NCI-H526 treated with DMSO at 0.1 percent for 48 hours (cell line): ENCODE results near the gene SELENOV.
A peak's percentile ranks its signal among the peaks of the same experiment; 100 is the strongest.

Experiments
- DNase-seq: peaks from one replicate; lab custom pipeline; 2025; lab: John Stamatoyannopoulos, UW

Gene SELENOV

GRCh38 chr19:39494661-39495060, 20.3 kb upstream of the SELENOV start:
- DNase-seq, result no peak

GRCh38 chr19:39496063-39496462, 18.9 kb upstream of the SELENOV start:
- no peak for DNase-seq

- no peak for DNase-seq
Measured at GRCh38 chr19:39497701-39497995, 17.3 kb upstream of the SELENOV start.

GRCh38 chr19:39497996-39498797, 16.7 kb upstream of the SELENOV start:
- peak; percentile 93 for DNase-seq

GRCh38 chr19:39498798-39499642, 15.9 kb upstream of the SELENOV start, which contains the start of gene DLL3:
DLL3 (plus strand) TSS chr19:39498947; CDS start chr19:39498975, 28 bp downstream.
- DNase-seq, result peak; percentile 61

GRCh38 chr19:39499932-39500331, 15.0 kb upstream of the SELENOV start:
- no peak for DNase-seq

- no peak for DNase-seq
Measured at GRCh38 chr19:39500543-39500942, 14.4 kb upstream of the SELENOV start.

GRCh38 chr19:39501340-39501739, 13.6 kb upstream of the SELENOV start:
- DNase-seq, result no peak

GRCh38 chr19:39502640-39503417, 12.1 kb upstream of the SELENOV start:
- DNase-seq, result peak; percentile 36

- no peak for DNase-seq
Measured at GRCh38 chr19:39506598-39506943, 8.4 kb upstream of the SELENOV start.

- peak; percentile 89 for DNase-seq
Measured at GRCh38 chr19:39506944-39507714, 7.8 kb upstream of the SELENOV start.

- DNase-seq, result no peak
Measured at GRCh38 chr19:39507715-39508364, 7.1 kb upstream of the SELENOV start.

GRCh38 chr19:39508629-39509028, 6.3 kb upstream of the SELENOV start:
- no peak for DNase-seq

GRCh38 chr19:39509233-39509632, 5.7 kb upstream of the SELENOV start:
- no peak for DNase-seq

- DNase-seq, result no peak
Measured at GRCh38 chr19:39512988-39513387, 2.0 kb upstream of the SELENOV start.

GRCh38 chr19:39515551-39516191, 732 bp downstream of the SELENOV start:
- peak; percentile 36 for DNase-seq

GRCh38 chr19:39516270-39516669, 1.3 kb downstream of the SELENOV start:
- no peak for DNase-seq

- DNase-seq, result no peak
Measured at GRCh38 chr19:39517432-39517831, 2.5 kb downstream of the SELENOV start.

GRCh38 chr19:39518458-39518857, 3.5 kb downstream of the SELENOV start:
- DNase-seq, result no peak

GRCh38 chr19:39518975-39519374, 4.0 kb downstream of the SELENOV start:
- no peak for DNase-seq
